OCI-LY3 (cell line): Measurements from ENCODE around the gene MON2.

Experiments used
- H2AFZ ChIP-seq: fragments of 200-600, 300-600 bp; shearing (Covaris generic); 2 replicates; pipeline ENCODE4 v1.6.0; 2014; ENCODE audit warnings: antibody characterized with exemption, low read depth, low read length
- H3K27ac ChIP-seq: fragments of 200-600, 300-600 bp; sonication (generic); 2 replicates; pipeline ENCODE4 v1.5.1; 2014; ENCODE audit warnings: mild to moderate bottlenecking, low read length, moderate library complexity, mixed read lengths
- H3K27me3 ChIP-seq: fragments of 200-600, 300-600 bp; sonication (generic); 2 replicates; pipeline ENCODE4 v1.6.1; 2014; ENCODE audit warnings: low read depth, low read length, mixed read lengths
- H3K36me3 ChIP-seq: fragments of 200-600, 300-600 bp; sonication (generic); replicated peaks from 2 replicates; pipeline ENCODE3; 2014; ENCODE audit warnings: low read depth, low read length, mixed read lengths
- H3K4me1 ChIP-seq: fragments of 300-600, 200-600 bp; sonication (generic); 2 replicates; pipeline ENCODE4 v1.6.1; 2014; ENCODE audit warnings: low read length, mixed read lengths
- H3K4me2 ChIP-seq: fragments of 200-600, 300-600 bp; sonication (generic); 2 replicates; pipeline ENCODE4 v1.6.1; 2014; ENCODE audit warnings: low read length, mixed read lengths
- H3K4me3 ChIP-seq: fragments of 300-600, 200-600 bp; sonication (generic); 2 replicates; pipeline ENCODE4 v1.5.1; 2014; ENCODE audit warnings: antibody characterized with exemption, mild to moderate bottlenecking, low read length, moderate library complexity
- H3K79me2 ChIP-seq: fragments of 300-600, 200-600 bp; shearing (Covaris generic); 2 replicates; pipeline ENCODE4 v1.6.1; 2014; ENCODE audit warnings: mild to moderate bottlenecking, low read length, mixed read lengths
- H3K9ac ChIP-seq: fragments of 300-600, 200-600 bp; shearing (Covaris generic); 2 replicates; pipeline ENCODE4 v1.6.0; 2014; ENCODE audit warnings: mild to moderate bottlenecking, low read length, moderate library complexity
- H3K9me3 ChIP-seq: fragments of 200-600, 300-600 bp; shearing (Covaris generic); 2 replicates; pipeline ENCODE4 v1.6.1; 2014; ENCODE audit warnings: low read length, mixed read lengths; ENCODE audit not compliant: insufficient read depth
- H4K20me1 ChIP-seq: fragments of 200-600, 300-600 bp; sonication (generic); 2 replicates; pipeline ENCODE4 v1.6.1; 2016; ENCODE audit warnings: low read length, mixed read lengths; ENCODE audit not compliant: insufficient read depth
- CTCF ChIP-seq: fragments of 200-600, 300-600 bp; sonication (generic); IDR thresholded peaks from 2 replicates; pipeline ENCODE4 v1.5.1; 2014; ENCODE audit warnings: antibody characterized with exemption, low read length, low read depth
- EZH2phosphoT487 ChIP-seq: fragments of 200-600 bp; shearing (Covaris generic); IDR thresholded peaks from 2 replicates; pipeline ENCODE4 v1.6.1; 2018; ENCODE audit warnings: antibody characterized with exemption, mixed run types, low read depth

The MON2 gene

DNA sequence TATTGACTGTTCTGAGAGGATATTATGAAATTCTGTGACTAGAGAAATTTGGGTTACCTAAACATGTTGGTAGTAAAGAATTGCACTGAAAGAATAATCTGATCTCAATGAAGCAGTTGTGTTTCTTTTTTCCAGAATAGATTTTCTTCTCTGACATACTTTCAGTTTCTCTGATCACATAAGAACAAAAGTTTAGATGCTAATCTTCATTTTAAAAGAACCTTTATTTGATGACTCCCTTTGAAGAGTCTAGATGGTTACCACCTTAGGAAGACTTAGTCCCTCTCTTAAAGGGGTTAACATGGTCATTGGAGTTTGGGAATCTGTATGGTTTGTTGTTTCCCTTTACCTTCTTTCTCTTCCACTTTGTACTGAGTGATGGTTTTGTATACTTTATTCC is 58.6 kb downstream of the MON2 start:
- no peak overlapping the region for H3K9ac ChIP-seq
- H3K27me3 ChIP-seq, result no peaks in the 10 kb centered on the region
- H3K4me2 ChIP-seq, result no peak overlapping the region
- no peaks in the 10 kb centered on the region for H4K20me1 ChIP-seq
- TF ChIP-seq EZH2phosphoT487 (no peak), CTCF (no peak)
- H3K36me3 ChIP-seq, result no peaks in the 10 kb centered on the region
- no peak overlapping the region for H3K27ac ChIP-seq
- H2AFZ ChIP-seq, result no peak overlapping the region
- no peaks in the 10 kb centered on the region for H3K79me2 ChIP-seq
- H3K4me3 ChIP-seq, result no peak overlapping the region
- H3K9me3 ChIP-seq, result no peaks in the 10 kb centered on the region
- no peaks in the 10 kb centered on the region for H3K4me1 ChIP-seq

- H3K4me3 ChIP-seq, result no peak overlapping the region
Measured at GRCh38 chr12:62530596-62530995, 64.0 kb downstream of the MON2 start.

GRCh38 chr12:62532333-62532732 is 65.7 kb downstream of the MON2 start:
- no peaks in the 10 kb centered on the region for H4K20me1 ChIP-seq
- H3K27ac ChIP-seq, result no peak overlapping the region
- peaks cover 11% of the 10 kb centered on the region for H3K4me1 ChIP-seq
- no peak overlapping the region for H3K4me3 ChIP-seq
- no peaks in the 10 kb centered on the region for H3K27me3 ChIP-seq
- H2AFZ ChIP-seq, result no peak overlapping the region
- H3K9ac ChIP-seq, result no peak overlapping the region
- H3K36me3 ChIP-seq, result peaks cover 16% of the 10 kb centered on the region
- H3K79me2 ChIP-seq, result no peaks in the 10 kb centered on the region
- TF ChIP-seq EZH2phosphoT487 (no peak), CTCF (no peak)
- no peaks in the 10 kb centered on the region for H3K9me3 ChIP-seq
- H3K4me2 ChIP-seq, result no peak overlapping the region

More at GRCh38 chr12:62530596-62530995, 64.0 kb downstream of the MON2 start:
- Histone ChIP-seq H2AFZ (no peak overlapping the region), H3K4me2 (no peak overlapping the region), H3K27me3 (no peaks in the 10 kb centered on the region), H4K20me1 (no peaks in the 10 kb centered on the region), H3K36me3 (peaks cover 15% of the 10 kb centered on the region), H3K79me2 (no peaks in the 10 kb centered on the region), H3K9me3 (no peaks in the 10 kb centered on the region), H3K27ac (no peak overlapping the region), H3K9ac (no peak overlapping the region), H3K4me1 (peaks cover 11% of the 10 kb centered on the region)
- TF ChIP-seq CTCF, result no peak
- TF ChIP-seq EZH2phosphoT487, result no peak

- no peak overlapping the region for H3K27ac ChIP-seq
- peaks cover 11% of the 10 kb centered on the region for H3K4me1 ChIP-seq
- H4K20me1 ChIP-seq, result no peaks in the 10 kb centered on the region
- no peak overlapping the region for H2AFZ ChIP-seq
- H3K9me3 ChIP-seq, result no peaks in the 10 kb centered on the region
- H3K79me2 ChIP-seq, result no peaks in the 10 kb centered on the region
- no peaks in the 10 kb centered on the region for H3K27me3 ChIP-seq
- no peak overlapping the region for H3K4me2 ChIP-seq
- H3K4me3 ChIP-seq, result no peak overlapping the region
- no peak overlapping the region for H3K9ac ChIP-seq
- TF ChIP-seq CTCF, result no peak
- TF ChIP-seq EZH2phosphoT487, result no peak
- H3K36me3 ChIP-seq, result peaks cover 16% of the 10 kb centered on the region
Measured at GRCh38 chr12:62533087-62533754, 66.6 kb downstream of the MON2 start.
